GM19468 (cell line): ENCODE data around the gene RARA.
"Not testable (repeated sequence)": the region's sequence is repeated elsewhere in the genome, so short reads cannot be mapped to it uniquely, and the experiment has no call there.

Experiments used
- ATAC-seq: cut with Tn5 transposase; IDR thresholded peaks from one replicate; pipeline ENCODE4 v1.9.1; 2021; ENCODE audit warnings: mild to moderate bottlenecking, moderate library complexity, moderate number of reproducible peaks; ENCODE audit not compliant: unreplicated experiment; ENCODE audit errors: extremely low read depth

The RARA gene

GRCh38 chr17:40295488-40296436 is 13.2 kb upstream of the RARA start:
- ATAC-seq: no peak

GRCh38 chr17:40297511-40297910 is 11.5 kb upstream of the RARA start:
- no peak for ATAC-seq

- no peak for ATAC-seq
Measured at GRCh38 chr17:40298726-40299125, 10.3 kb upstream of the RARA start.

- ATAC-seq: not testable (repeated sequence)
Measured at GRCh38 chr17:40299159-40299757, 9.7 kb upstream of the RARA start.

- no peak for ATAC-seq
Measured at GRCh38 chr17:40301315-40301714, 7.7 kb upstream of the RARA start.

GRCh38 chr17:40303009-40303657 is 5.8 kb upstream of the RARA start:
- no peak for ATAC-seq

- no peak for ATAC-seq
Measured at GRCh38 chr17:40303708-40304551, 5.0 kb upstream of the RARA start.

GRCh38 chr17:40304552-40304863 is 4.5 kb upstream of the RARA start:
- not testable (repeated sequence) for ATAC-seq

- ATAC-seq: not testable (repeated sequence)
Measured at GRCh38 chr17:40304866-40305265, 4.1 kb upstream of the RARA start.

- ATAC-seq: no peak
Measured at GRCh38 chr17:40306395-40306794, 2.6 kb upstream of the RARA start.

- ATAC-seq: no peak
Measured at GRCh38 chr17:40307001-40307730, 1.8 kb upstream of the RARA start.

GRCh38 chr17:40307740-40308239 is 1.2 kb upstream of the RARA start:
- ATAC-seq: no peak

- no peak for ATAC-seq
Measured at GRCh38 chr17:40309949-40310510, 1.1 kb downstream of the RARA start.

GRCh38 chr17:40310882-40311391 is 2.0 kb downstream of the RARA start:
- no peak for ATAC-seq

GRCh38 chr17:40311575-40311974 is 2.6 kb downstream of the RARA start:
- ATAC-seq: no peak

GRCh38 chr17:40312131-40312731 is 3.3 kb downstream of the RARA start:
- ATAC-seq: no peak

- no peak for ATAC-seq
Measured at GRCh38 chr17:40312893-40313667, 4.1 kb downstream of the RARA start.
